SK-N-SH treated with all-trans-retinoic acid at 6 μM for 48 hours (cell line): ENCODE results near the gene MYRF.

ENCODE experiments used
- ATAC-seq: fragments of 200-7000 bp; cut with Tn5 transposase; 3 replicates; pipeline ENCODE4 v1.9.1; 2020; ENCODE audit warnings: mild to moderate bottlenecking, moderate library complexity
- ARNTL ChIP-seq: fragments of 450-650 bp; formaldehyde crosslinking; IDR thresholded peaks from 2 replicates; pipeline ENCODE4 v1.5.0; 2020; ENCODE audit warnings: low read depth, mild to moderate bottlenecking, moderate library complexity, borderline replicate concordance
- BACH2 ChIP-seq: fragments of 250-450 bp; sonication (Bioruptor Pico); IDR thresholded peaks from 2 replicates; pipeline ENCODE4 v1.9.0; 2021; ENCODE audit warnings: mild to moderate bottlenecking, borderline replicate concordance
- CREB5 ChIP-seq: fragments of 250-450 bp; sonication (Bioruptor Pico); IDR thresholded peaks from 2 replicates; pipeline ENCODE4 v1.5.1; 2020; ENCODE audit warnings: low read depth, mild to moderate bottlenecking, moderate library complexity
- CSDC2 ChIP-seq: fragments of 250-450 bp; sonication (Bioruptor Pico); IDR thresholded peaks from 2 replicates; pipeline ENCODE4 v1.5.0; 2020; ENCODE audit warnings: mild to moderate bottlenecking, moderate library complexity
- CSRNP3 ChIP-seq: fragments of 250-450 bp; sonication (Bioruptor Pico); IDR thresholded peaks from 2 replicates; pipeline ENCODE4 v1.5.1; 2021; ENCODE audit warnings: mild to moderate bottlenecking, moderate library complexity
- ESRRG ChIP-seq: fragments of 250-450 bp; sonication (Bioruptor Pico); IDR thresholded peaks from 2 replicates; pipeline ENCODE4 v1.6.1; 2021; ENCODE audit warnings: mild to moderate bottlenecking
- GLIS3 ChIP-seq: fragments of 250-450 bp; sonication (Bioruptor Pico); IDR thresholded peaks from 2 replicates; pipeline ENCODE4 v1.5.0; 2020; ENCODE audit warnings: mild to moderate bottlenecking, moderate library complexity
- ISL1 ChIP-seq: fragments of 250-450 bp; sonication (Bioruptor Pico); IDR thresholded peaks from 2 replicates; pipeline ENCODE4 v2.1.2; 2022; ENCODE audit warnings: mild to moderate bottlenecking, moderate library complexity
- OSR1 ChIP-seq: fragments of 250-450 bp; sonication (Bioruptor Pico); IDR thresholded peaks from 2 replicates; pipeline ENCODE4 v1.8.0; 2022; ENCODE audit warnings: moderate library complexity, mild to moderate bottlenecking, inconsistent platforms
- PATZ1 ChIP-seq: fragments of 250-450 bp; sonication (Bioruptor Pico); IDR thresholded peaks from 2 replicates; pipeline ENCODE4 v1.8.0; 2020; ENCODE audit warnings: mild to moderate bottlenecking, moderate library complexity, borderline replicate concordance
- PPARA ChIP-seq: fragments of 250-450 bp; sonication (Bioruptor Pico); IDR thresholded peaks from 2 replicates; pipeline ENCODE4 v1.5.0; 2020; ENCODE audit warnings: mild to moderate bottlenecking, borderline replicate concordance
- RARB ChIP-seq: fragments of 250-450 bp; sonication (Bioruptor Pico); IDR thresholded peaks from 2 replicates; pipeline ENCODE4 v1.8.0; 2021; ENCODE audit warnings: mild to moderate bottlenecking, moderate library complexity
- SNAI2 ChIP-seq: fragments of 250-450 bp; sonication (Bioruptor Pico); IDR thresholded peaks from 2 replicates; pipeline ENCODE4 v1.5.0; 2020; ENCODE audit warnings: mild to moderate bottlenecking, moderate library complexity
- TCF4 ChIP-seq: fragments of 250-450 bp; sonication (Bioruptor Pico); IDR thresholded peaks from 2 replicates; pipeline ENCODE4 v1.8.0; 2021; ENCODE audit warnings: mild to moderate bottlenecking, moderate library complexity, borderline replicate concordance
- TOX ChIP-seq: fragments of 250-450 bp; sonication (Bioruptor Pico); IDR thresholded peaks from 2 replicates; pipeline ENCODE4 v1.8.0; 2021; ENCODE audit warnings: mild to moderate bottlenecking, moderate library complexity, borderline replicate concordance
- TSHZ2 ChIP-seq: fragments of 250-450 bp; sonication (Bioruptor Pico); IDR thresholded peaks from 2 replicates; pipeline ENCODE4 v1.5.0; 2020; ENCODE audit warnings: mild to moderate bottlenecking, moderate library complexity
- ZNF565 ChIP-seq: fragments of 450-650 bp; formaldehyde crosslinking; conservative IDR thresholded peaks from 2 replicates; pipeline ENCODE4 v1.5.0; 2020; ENCODE audit warnings: low read depth, mild to moderate bottlenecking, moderate library complexity
- ZNF70 ChIP-seq: fragments of 450-650 bp; formaldehyde crosslinking; IDR thresholded peaks from 2 replicates; pipeline ENCODE4 v1.5.0; 2020; ENCODE audit warnings: mild to moderate bottlenecking, moderate library complexity
- ZNF8 ChIP-seq: fragments of 450-650 bp; formaldehyde crosslinking; IDR thresholded peaks from 2 replicates; pipeline ENCODE4 v1.5.0; 2020; ENCODE audit warnings: mild to moderate bottlenecking, moderate library complexity
- TF ChIP-seq, protein P1 (sequence below): fragments of 250-450 bp; sonication (Bioruptor Pico); IDR thresholded peaks from 2 replicates; pipeline ENCODE4 v1.8.0; 2021; ENCODE audit warnings: low read depth, mild to moderate bottlenecking, moderate library complexity, borderline replicate concordance

The MYRF gene

DNA sequence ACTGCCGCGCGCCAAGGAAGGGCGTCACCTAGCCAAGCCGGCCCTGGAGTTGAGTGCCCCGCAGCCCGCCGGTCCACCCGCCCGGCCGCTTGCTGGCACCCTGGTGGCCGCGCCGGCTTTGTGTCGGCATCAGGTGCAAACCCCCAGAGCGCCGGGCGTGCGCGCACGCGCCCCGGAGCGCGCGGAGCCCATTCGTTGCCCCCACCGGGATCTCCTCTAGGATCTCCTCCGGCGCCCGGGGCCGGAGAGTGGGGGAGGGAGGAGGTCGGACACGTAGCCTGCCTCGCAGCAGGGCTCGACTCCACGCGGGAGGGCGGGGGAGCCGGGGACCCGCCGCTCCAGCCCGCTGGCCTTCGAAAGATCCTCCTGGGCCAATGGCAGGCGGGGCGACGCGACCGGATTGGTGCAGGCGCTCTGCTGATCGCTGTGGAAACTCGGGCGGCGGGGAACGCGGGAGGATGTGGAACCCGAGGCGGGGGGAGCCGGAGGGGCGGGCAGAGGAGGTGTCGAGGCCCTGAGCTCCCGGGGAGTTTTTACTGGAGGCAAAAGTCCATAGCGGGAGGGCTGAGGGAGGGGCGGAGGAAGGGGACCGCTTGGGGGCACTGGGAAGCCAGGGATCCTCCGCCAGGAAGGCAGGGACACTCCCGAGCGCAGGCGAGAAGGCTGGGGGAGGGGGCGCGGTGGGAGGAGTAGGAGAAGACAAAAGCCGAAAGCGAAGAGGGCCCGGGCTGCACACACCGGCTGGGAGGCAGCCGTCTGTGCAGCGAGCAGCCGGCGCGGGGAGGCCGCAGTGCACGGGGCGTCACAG lies 75.3 kb downstream of the MYRF start, which contains the start of gene FADS2:
TSS of gene FADS2 (plus strand) at position 730 of the 808 bp plus-strand sequence. CDS start 91 bp downstream, outside the sequence.
- TF ChIP-seq ZNF8 (CRISPR knock-in tag) (no peak), BACH2 (CRISPR knock-in tag) (no peak), TSHZ2 (CRISPR knock-in tag) (peak; percentile 58; the same call in 1 of the 2 replicates), PATZ1 (CRISPR knock-in tag) (0 out of 2 replicates have a peak, but pooled peaks have one; percentile 18)

GRCh38 chr11:61828379-61828628 lies 75.9 kb downstream of the MYRF start:
- TF ChIP-seq TCF4 (CRISPR knock-in tag) (no peak), ZNF70 (CRISPR knock-in tag) (no peak), RARB (CRISPR knock-in tag) (no peak), PPARA (no peak), BACH2 (CRISPR knock-in tag) (no peak), CSRNP3 (CRISPR knock-in tag) (no peak), OSR1 (CRISPR knock-in tag) (no peak), ARNTL (CRISPR knock-in tag) (no peak), GLIS3 (CRISPR knock-in tag) (no peak), SNAI2 (CRISPR knock-in tag) (no peak), TOX (CRISPR knock-in tag) (no peak)
- TF ChIP-seq, protein P1, sequence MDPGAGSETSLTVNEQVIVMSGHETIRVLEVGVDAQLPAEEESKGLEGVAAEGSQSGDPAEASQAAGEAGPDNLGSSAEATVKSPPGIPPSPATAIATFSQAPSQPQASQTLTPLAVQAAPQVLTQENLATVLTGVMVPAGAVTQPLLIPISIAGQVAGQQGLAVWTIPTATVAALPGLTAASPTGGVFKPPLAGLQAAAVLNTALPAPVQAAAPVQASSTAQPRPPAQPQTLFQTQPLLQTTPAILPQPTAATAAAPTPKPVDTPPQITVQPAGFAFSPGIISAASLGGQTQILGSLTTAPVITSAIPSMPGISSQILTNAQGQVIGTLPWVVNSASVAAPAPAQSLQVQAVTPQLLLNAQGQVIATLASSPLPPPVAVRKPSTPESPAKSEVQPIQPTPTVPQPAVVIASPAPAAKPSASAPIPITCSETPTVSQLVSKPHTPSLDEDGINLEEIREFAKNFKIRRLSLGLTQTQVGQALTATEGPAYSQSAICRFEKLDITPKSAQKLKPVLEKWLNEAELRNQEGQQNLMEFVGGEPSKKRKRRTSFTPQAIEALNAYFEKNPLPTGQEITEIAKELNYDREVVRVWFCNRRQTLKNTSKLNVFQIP (CRISPR knock-in tag): no peak
- ATAC-seq: no peak

More for the DNA sequence above, 75.3 kb downstream of the MYRF start, which contains the start of gene FADS2:
- ATAC-seq: peak; percentile 87

- peak; percentile 67 for ATAC-seq
- TF ChIP-seq TCF4 (CRISPR knock-in tag) (no peak), PATZ1 (CRISPR knock-in tag) (no peak), SNAI2 (CRISPR knock-in tag) (no peak), GLIS3 (CRISPR knock-in tag) (no peak), ZNF70 (CRISPR knock-in tag) (no peak), ISL1 (no peak), ZNF565 (no peak), CSDC2 (CRISPR knock-in tag) (no peak), CREB5 (no peak), RARB (CRISPR knock-in tag) (no peak), ESRRG (CRISPR knock-in tag) (no peak)
These were observed 76.4 kb downstream of the MYRF start for GRCh38 chr11:61828629-61829407.
